GM23338 (cell line): Measurements from ENCODE around the gene SELENOH. TPM values are rescaled to one million over a fixed set of nuclear protein-coding genes. Genes with fewer than 3 reads are reported as not detected.

Experiments
- ATAC-seq: fragments of 200-7000 bp; cut with Tn5 transposase; 3 replicates; pipeline ENCODE4 v1.9.1; 2020
- DNase-seq: peaks from one replicate; pipeline ENCODE4 v3.0.0-alpha.2; 2015; ENCODE audit warnings: low spot score
- H2AFZ ChIP-seq: fragments of 200-600 bp; sonication (generic); 2 replicates; pipeline ENCODE4 v1.8.0; 2016; ENCODE audit warnings: antibody characterized with exemption, mild to moderate bottlenecking, moderate library complexity
- H3F3A ChIP-seq: fragments of 200-600 bp; sonication (generic); replicated peaks from 2 replicates; pipeline ENCODE4 v1.8.0; 2017; ENCODE audit warnings: antibody characterized with exemption, mixed run types, low read depth
- H3K27ac ChIP-seq: fragments of 200-600 bp; sonication (generic); 2 replicates; pipeline ENCODE4 v1.6.1; 2016; ENCODE audit warnings: low read depth
- H3K27me3 ChIP-seq: fragments of 200-600 bp; sonication (generic); 2 replicates; pipeline ENCODE4 v1.8.0; 2016; ENCODE audit warnings: mild to moderate bottlenecking, mixed run types, moderate library complexity; ENCODE audit not compliant: insufficient read depth
- H3K36me3 ChIP-seq: fragments of 200-600 bp; sonication (generic); 2 replicates; pipeline ENCODE4 v1.8.0; 2016; ENCODE audit warnings: mild to moderate bottlenecking; ENCODE audit not compliant: insufficient read depth
- H3K4me1 ChIP-seq: fragments of 200-600 bp; sonication (generic); 2 replicates; pipeline ENCODE4 v1.8.0; 2016; ENCODE audit warnings: mild to moderate bottlenecking, moderate library complexity; ENCODE audit not compliant: insufficient read depth
- H3K4me2 ChIP-seq: fragments of 200-600 bp; sonication (generic); 2 replicates; pipeline ENCODE4 v1.7.1; 2017; ENCODE audit warnings: mixed run types
- H3K4me3 ChIP-seq: fragments of 200-600 bp; sonication (generic); 2 replicates; pipeline ENCODE4 v1.6.1; 2016; ENCODE audit warnings: mixed run types
- H3K79me2 ChIP-seq: fragments of 200-600 bp; sonication (generic); replicated peaks from 2 replicates; pipeline ENCODE4 v1.8.0; 2017; ENCODE audit warnings: mild to moderate bottlenecking; ENCODE audit not compliant: insufficient read depth
- H3K9me2 ChIP-seq: fragments of 200-600 bp; sonication (generic); 2 replicates; pipeline ENCODE4 v1.8.0; 2017; ENCODE audit not compliant: insufficient read depth
- H4K20me1 ChIP-seq: fragments of 200-600 bp; sonication (generic); replicated peaks from 2 replicates; pipeline ENCODE4 v1.8.0; 2017; ENCODE audit warnings: mild to moderate bottlenecking; ENCODE audit not compliant: insufficient read depth
- H3K27ac Mint-ChIP-seq: 2 replicates; pipeline ENCODE4 v1.8.0; 2020; ENCODE audit warnings: inconsistent platforms, mild to moderate bottlenecking, moderate library complexity, mixed read lengths
- H3K27me3 Mint-ChIP-seq: 3 replicates; pipeline ENCODE4 v1.8.0; 2022; ENCODE audit warnings: low read depth, mild to moderate bottlenecking, moderate library complexity, mixed read lengths, inconsistent platforms; ENCODE audit not compliant: insufficient read depth, poor library complexity
- H3K36me3 Mint-ChIP-seq: 3 replicates; pipeline ENCODE4 v1.8.0; 2021; ENCODE audit warnings: low read depth, mild to moderate bottlenecking, inconsistent platforms, moderate library complexity, mixed read lengths
- H3K4me1 Mint-ChIP-seq: 3 replicates; pipeline ENCODE4 v1.8.0; 2020; ENCODE audit warnings: mild to moderate bottlenecking, inconsistent platforms, mixed read lengths
- H3K4me3 Mint-ChIP-seq: 3 replicates; pipeline ENCODE4 v1.8.0; 2021; ENCODE audit warnings: moderate library complexity, mild to moderate bottlenecking, inconsistent platforms, mixed read lengths
- H3K9me3 Mint-ChIP-seq: 3 replicates; pipeline ENCODE4 v1.8.0; 2020; ENCODE audit warnings: moderate library complexity, mild to moderate bottlenecking, inconsistent platforms, mixed read lengths
- CREB1 ChIP-seq: fragments of 250-450 bp; sonication (Bioruptor Pico); IDR thresholded peaks from 2 replicates; pipeline ENCODE4 v1.5.0; 2020; ENCODE audit warnings: low read depth, mild to moderate bottlenecking, moderate library complexity
- ETS1 ChIP-seq: IDR thresholded peaks from 2 replicates; pipeline ENCODE4 v1.6.1; 2016; ENCODE audit warnings: antibody characterized with exemption
- EZH2 ChIP-seq: fragments of 200-600 bp; sonication (generic); IDR thresholded peaks from one replicate; pipeline ENCODE4 v1.8.0; 2017; ENCODE audit warnings: antibody characterized with exemption, mild to moderate bottlenecking, low read depth; ENCODE audit not compliant: unreplicated experiment
- EZH2phosphoT487 ChIP-seq: fragments of 200-600 bp; sonication (generic); IDR thresholded peaks from one replicate; pipeline ENCODE4 v1.8.1; 2018; ENCODE audit warnings: antibody characterized with exemption; ENCODE audit not compliant: unreplicated experiment
- JUNB ChIP-seq: IDR thresholded peaks from one replicate; pipeline ENCODE4 v1.6.1; 2016; ENCODE audit warnings: antibody characterized with exemption; ENCODE audit not compliant: unreplicated experiment
- NANOG ChIP-seq: IDR thresholded peaks from 2 replicates; pipeline ENCODE4 v1.6.1; 2016; ENCODE audit warnings: antibody characterized with exemption, borderline replicate concordance
- POLR2AphosphoS5 ChIP-seq: IDR thresholded peaks from 2 replicates; pipeline ENCODE4 v1.6.1; 2016; ENCODE audit warnings: antibody characterized with exemption, low read depth
- STAT1 ChIP-seq: IDR thresholded peaks from one replicate; pipeline ENCODE4 v1.6.1; 2016; ENCODE audit warnings: antibody characterized with exemption; ENCODE audit not compliant: unreplicated experiment
- ZNF114 ChIP-seq: fragments of 250-450 bp; sonication (Bioruptor Pico); IDR thresholded peaks from 2 replicates; pipeline ENCODE4 v1.5.0; 2020; ENCODE audit warnings: mild to moderate bottlenecking, moderate library complexity
- ZNF331 ChIP-seq: fragments of 250-450 bp; sonication (Bioruptor Pico); IDR thresholded peaks from 2 replicates; pipeline ENCODE4 v1.5.0; 2020; ENCODE audit warnings: low read depth, mild to moderate bottlenecking, moderate library complexity
- polyA plus RNA-seq: library from polyadenylated mRNA; unstranded; fragments of >200 nt; fragmentation: Nextera tagmentation; extraction: Ambion mirVana; gene quantifications from 2 replicates; pipeline ENCODE4 v1.2.1, GENCODE V29; 2016
- total RNA-seq: library from RNA; depleted of rRNA; stranded (reverse); fragments of >200 nt; shearing (Covaris generic); gene quantifications from 2 replicates; pipeline ENCODE4 v1.2.3, GENCODE V29; 2014
- TF ChIP-seq, protein P1 (sequence below), 2 experiments: fragments of 200-600 bp in 1 of 2; sonication (generic) in 1 of 2; conservative IDR thresholded peaks; 2 replicates each; pipeline versions ENCODE4 v1.5.1 to v1.6.1; 2016 to 2017; ENCODE audit warnings: antibody characterized with exemption in 2 of 2, low read depth in 2 of 2, mild to moderate bottlenecking in 2 of 2, moderate library complexity in 1 of 2
- TF ChIP-seq, protein P2 (sequence below): fragments of 250-450 bp; sonication (Bioruptor Pico); IDR thresholded peaks from 2 replicates; pipeline ENCODE4 v1.5.0; 2020; ENCODE audit warnings: mild to moderate bottlenecking, moderate library complexity
- TF ChIP-seq, protein P3 (sequence below): IDR thresholded peaks from one replicate; pipeline ENCODE4 v1.6.1; 2018; ENCODE audit warnings: antibody characterized with exemption; ENCODE audit not compliant: unreplicated experiment

Gene SELENOH
- total and polyA plus RNA-seq, 2 experiments from 2014 or later, result 282 to 379 TPM

DNA sequence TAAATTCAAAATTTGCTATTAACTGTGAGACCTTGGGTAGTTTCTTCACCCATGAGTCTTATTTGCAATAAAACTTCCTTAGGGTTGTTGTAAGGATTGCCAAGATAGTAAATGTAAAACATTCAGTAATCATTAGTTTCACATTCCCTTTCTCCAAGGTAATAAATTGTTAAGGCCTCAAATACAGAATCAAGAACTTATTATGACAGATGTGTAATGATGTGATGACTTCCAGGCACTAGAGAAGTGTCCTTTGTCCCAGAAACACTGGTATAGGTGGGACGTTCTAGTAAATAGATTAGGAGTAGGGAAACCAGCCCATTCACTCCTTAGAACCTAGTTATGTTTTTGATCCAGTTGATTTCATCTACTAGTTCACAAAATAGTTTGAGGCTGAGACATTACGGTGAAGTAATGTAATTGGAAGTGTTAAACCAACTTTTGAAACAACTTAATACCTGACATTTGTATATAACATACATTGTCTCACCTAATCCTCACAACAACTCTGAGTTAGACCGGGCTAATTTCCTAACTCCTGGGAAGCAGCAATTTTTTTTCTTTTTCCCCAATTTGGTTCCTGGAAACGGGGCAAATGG is 45.8 kb downstream of the SELENOH start:
- Mint-ChIP-seq H3K4me3 (no peak overlapping the region), H3K27ac (peak overlapping the region; percentile 86; the same call in 1 of the 2 replicates), H3K4me1 (peaks cover 54% of the 10 kb centered on the region), H3K27me3 (peaks cover 6% of the 10 kb centered on the region), H3K9me3 (no peaks in the 10 kb centered on the region), H3K36me3 (peaks cover 7% of the 10 kb centered on the region)
- Histone ChIP-seq H3K4me3 (no peak overlapping the region), H3K36me3 (no peaks in the 10 kb centered on the region), H3K79me2 (peaks cover 100% of the 10 kb centered on the region), H2AFZ (no peak overlapping the region), H3K9me2 (no peaks in the 10 kb centered on the region), H3K4me2 (peak overlapping the region; percentile 63), H3K27ac (peak overlapping the region; percentile 68; the same call in 1 of the 2 replicates), H3F3A (no peaks in the 10 kb centered on the region), H3K4me1 (peaks cover 37% of the 10 kb centered on the region), H3K27me3 (no peaks in the 10 kb centered on the region), H4K20me1 (peaks cover 19% of the 10 kb centered on the region)
- no peak for ATAC-seq
- no peak for DNase-seq
- TF ChIP-seq EZH2phosphoT487 (no peak), ZNF114 (no peak), POLR2AphosphoS5 (no peak), CREB1 (CRISPR knock-in tag) (no peak), ZNF331 (CRISPR knock-in tag) (no peak), ETS1 (no peak), NANOG (no peak), EZH2 (no peak), STAT1 (no peak), JUNB (no peak)
- TF ChIP-seq, protein P1, sequence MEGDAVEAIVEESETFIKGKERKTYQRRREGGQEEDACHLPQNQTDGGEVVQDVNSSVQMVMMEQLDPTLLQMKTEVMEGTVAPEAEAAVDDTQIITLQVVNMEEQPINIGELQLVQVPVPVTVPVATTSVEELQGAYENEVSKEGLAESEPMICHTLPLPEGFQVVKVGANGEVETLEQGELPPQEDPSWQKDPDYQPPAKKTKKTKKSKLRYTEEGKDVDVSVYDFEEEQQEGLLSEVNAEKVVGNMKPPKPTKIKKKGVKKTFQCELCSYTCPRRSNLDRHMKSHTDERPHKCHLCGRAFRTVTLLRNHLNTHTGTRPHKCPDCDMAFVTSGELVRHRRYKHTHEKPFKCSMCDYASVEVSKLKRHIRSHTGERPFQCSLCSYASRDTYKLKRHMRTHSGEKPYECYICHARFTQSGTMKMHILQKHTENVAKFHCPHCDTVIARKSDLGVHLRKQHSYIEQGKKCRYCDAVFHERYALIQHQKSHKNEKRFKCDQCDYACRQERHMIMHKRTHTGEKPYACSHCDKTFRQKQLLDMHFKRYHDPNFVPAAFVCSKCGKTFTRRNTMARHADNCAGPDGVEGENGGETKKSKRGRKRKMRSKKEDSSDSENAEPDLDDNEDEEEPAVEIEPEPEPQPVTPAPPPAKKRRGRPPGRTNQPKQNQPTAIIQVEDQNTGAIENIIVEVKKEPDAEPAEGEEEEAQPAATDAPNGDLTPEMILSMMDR (conservative IDR thresholded peaks at IDR 0.05; ENCODE audit: low read depth in 2 of 2), result no peak
- TF ChIP-seq, protein P2, sequence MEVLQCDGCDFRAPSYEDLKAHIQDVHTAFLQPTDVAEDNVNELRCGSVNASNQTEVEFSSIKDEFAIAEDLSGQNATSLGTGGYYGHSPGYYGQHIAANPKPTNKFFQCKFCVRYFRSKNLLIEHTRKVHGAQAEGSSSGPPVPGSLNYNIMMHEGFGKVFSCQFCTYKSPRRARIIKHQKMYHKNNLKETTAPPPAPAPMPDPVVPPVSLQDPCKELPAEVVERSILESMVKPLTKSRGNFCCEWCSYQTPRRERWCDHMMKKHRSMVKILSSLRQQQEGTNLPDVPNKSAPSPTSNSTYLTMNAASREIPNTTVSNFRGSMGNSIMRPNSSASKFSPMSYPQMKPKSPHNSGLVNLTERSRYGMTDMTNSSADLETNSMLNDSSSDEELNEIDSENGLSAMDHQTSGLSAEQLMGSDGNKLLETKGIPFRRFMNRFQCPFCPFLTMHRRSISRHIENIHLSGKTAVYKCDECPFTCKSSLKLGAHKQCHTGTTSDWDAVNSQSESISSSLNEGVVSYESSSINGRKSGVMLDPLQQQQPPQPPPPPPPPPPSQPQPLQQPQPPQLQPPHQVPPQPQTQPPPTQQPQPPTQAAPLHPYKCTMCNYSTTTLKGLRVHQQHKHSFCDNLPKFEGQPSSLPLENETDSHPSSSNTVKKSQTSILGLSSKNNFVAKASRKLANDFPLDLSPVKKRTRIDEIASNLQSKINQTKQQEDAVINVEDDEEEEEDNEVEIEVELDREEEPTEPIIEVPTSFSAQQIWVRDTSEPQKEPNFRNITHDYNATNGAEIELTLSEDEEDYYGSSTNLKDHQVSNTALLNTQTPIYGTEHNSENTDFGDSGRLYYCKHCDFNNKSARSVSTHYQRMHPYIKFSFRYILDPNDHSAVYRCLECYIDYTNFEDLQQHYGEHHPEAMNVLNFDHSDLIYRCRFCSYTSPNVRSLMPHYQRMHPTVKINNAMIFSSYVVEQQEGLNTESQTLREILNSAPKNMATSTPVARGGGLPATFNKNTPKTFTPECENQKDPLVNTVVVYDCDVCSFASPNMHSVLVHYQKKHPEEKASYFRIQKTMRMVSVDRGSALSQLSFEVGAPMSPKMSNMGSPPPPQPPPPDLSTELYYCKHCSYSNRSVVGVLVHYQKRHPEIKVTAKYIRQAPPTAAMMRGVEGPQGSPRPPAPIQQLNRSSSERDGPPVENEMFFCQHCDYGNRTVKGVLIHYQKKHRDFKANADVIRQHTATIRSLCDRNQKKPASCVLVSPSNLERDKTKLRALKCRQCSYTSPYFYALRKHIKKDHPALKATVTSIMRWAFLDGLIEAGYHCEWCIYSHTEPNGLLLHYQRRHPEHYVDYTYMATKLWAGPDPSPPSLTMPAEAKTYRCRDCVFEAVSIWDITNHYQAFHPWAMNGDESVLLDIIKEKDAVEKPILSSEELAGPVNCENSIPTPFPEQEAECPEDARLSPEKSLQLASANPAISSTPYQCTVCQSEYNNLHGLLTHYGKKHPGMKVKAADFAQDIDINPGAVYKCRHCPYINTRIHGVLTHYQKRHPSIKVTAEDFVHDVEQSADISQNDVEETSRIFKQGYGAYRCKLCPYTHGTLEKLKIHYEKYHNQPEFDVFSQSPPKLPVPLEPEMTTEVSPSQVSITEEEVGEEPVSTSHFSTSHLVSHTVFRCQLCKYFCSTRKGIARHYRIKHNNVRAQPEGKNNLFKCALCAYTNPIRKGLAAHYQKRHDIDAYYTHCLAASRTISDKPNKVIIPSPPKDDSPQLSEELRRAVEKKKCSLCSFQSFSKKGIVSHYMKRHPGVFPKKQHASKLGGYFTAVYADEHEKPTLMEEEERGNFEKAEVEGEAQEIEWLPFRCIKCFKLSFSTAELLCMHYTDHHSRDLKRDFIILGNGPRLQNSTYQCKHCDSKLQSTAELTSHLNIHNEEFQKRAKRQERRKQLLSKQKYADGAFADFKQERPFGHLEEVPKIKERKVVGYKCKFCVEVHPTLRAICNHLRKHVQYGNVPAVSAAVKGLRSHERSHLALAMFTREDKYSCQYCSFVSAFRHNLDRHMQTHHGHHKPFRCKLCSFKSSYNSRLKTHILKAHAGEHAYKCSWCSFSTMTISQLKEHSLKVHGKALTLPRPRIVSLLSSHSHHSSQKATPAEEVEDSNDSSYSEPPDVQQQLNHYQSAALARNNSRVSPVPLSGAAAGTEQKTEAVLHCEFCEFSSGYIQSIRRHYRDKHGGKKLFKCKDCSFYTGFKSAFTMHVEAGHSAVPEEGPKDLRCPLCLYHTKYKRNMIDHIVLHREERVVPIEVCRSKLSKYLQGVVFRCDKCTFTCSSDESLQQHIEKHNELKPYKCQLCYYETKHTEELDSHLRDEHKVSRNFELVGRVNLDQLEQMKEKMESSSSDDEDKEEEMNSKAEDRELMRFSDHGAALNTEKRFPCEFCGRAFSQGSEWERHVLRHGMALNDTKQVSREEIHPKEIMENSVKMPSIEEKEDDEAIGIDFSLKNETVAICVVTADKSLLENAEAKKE (CRISPR knock-in tag), result no peak
- TF ChIP-seq, protein P3, sequence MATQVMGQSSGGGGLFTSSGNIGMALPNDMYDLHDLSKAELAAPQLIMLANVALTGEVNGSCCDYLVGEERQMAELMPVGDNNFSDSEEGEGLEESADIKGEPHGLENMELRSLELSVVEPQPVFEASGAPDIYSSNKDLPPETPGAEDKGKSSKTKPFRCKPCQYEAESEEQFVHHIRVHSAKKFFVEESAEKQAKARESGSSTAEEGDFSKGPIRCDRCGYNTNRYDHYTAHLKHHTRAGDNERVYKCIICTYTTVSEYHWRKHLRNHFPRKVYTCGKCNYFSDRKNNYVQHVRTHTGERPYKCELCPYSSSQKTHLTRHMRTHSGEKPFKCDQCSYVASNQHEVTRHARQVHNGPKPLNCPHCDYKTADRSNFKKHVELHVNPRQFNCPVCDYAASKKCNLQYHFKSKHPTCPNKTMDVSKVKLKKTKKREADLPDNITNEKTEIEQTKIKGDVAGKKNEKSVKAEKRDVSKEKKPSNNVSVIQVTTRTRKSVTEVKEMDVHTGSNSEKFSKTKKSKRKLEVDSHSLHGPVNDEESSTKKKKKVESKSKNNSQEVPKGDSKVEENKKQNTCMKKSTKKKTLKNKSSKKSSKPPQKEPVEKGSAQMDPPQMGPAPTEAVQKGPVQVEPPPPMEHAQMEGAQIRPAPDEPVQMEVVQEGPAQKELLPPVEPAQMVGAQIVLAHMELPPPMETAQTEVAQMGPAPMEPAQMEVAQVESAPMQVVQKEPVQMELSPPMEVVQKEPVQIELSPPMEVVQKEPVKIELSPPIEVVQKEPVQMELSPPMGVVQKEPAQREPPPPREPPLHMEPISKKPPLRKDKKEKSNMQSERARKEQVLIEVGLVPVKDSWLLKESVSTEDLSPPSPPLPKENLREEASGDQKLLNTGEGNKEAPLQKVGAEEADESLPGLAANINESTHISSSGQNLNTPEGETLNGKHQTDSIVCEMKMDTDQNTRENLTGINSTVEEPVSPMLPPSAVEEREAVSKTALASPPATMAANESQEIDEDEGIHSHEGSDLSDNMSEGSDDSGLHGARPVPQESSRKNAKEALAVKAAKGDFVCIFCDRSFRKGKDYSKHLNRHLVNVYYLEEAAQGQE, result no peak
